Measurements from ENCODE around the gene CASD1.

CASD1 gene

GRCh38 chr7:94513565-94513860, 3.9 kb downstream of the CASD1 start:
- H3K4me1 ChIP-seq (ENCODE audit: control insufficient read depth in 1 of 2, insufficient read depth in 1 of 2, low read depth in 1 of 2, low read length in 1 of 2): peaks cover 12 to 19% of the 10 kb centered on the region in 2 experiments
- no peaks in the 10 kb centered on the region for H3K9me3 ChIP-seq
- H3K27me3 ChIP-seq: no peaks in the 10 kb centered on the region
- no peak for TF ChIP-seq CTCF (IDR thresholded peaks at IDR 0.05)
- H3K36me3 ChIP-seq: no peaks in the 10 kb centered on the region
- no peak overlapping the region for H3K27ac ChIP-seq
- H3K4me3 ChIP-seq (ENCODE audit: low read depth in 1 of 2, low read length in 1 of 2): no peak overlapping the region

GRCh38 chr7:94514140-94514889, 4.7 kb downstream of the CASD1 start:
- Histone ChIP-seq H3K4me3 (ENCODE audit: low read depth in 1 of 2, low read length in 1 of 2) (no peak overlapping the region), H3K27me3 (no peaks in the 10 kb centered on the region), H3K27ac (no peak overlapping the region), H3K36me3 (no peaks in the 10 kb centered on the region), H3K4me1 (ENCODE audit: control insufficient read depth in 1 of 2, insufficient read depth in 1 of 2, low read depth in 1 of 2, low read length in 1 of 2) (peaks cover 8 to 15% of the 10 kb centered on the region in 2 experiments), H3K9me3 (no peaks in the 10 kb centered on the region)
- no peak for TF ChIP-seq CTCF (IDR thresholded peaks at IDR 0.05)

- H3K27ac ChIP-seq: no peak overlapping the region
- no peaks in the 10 kb centered on the region for H3K36me3 ChIP-seq
- no peak for TF ChIP-seq CTCF (IDR thresholded peaks at IDR 0.05)
- no peaks in the 10 kb centered on the region for H3K27me3 ChIP-seq
- H3K9me3 ChIP-seq: no peaks in the 10 kb centered on the region
- H3K4me3 ChIP-seq (ENCODE audit: low read depth in 1 of 2, low read length in 1 of 2): no peak overlapping the region
- H3K4me1 ChIP-seq (ENCODE audit: control insufficient read depth in 1 of 2, insufficient read depth in 1 of 2, low read depth in 1 of 2, low read length in 1 of 2): peaks cover 6 to 13% of the 10 kb centered on the region in 2 experiments
Measured at GRCh38 chr7:94514917-94515316, 5.3 kb downstream of the CASD1 start.

GRCh38 chr7:94525923-94526322, 16.3 kb downstream of the CASD1 start:
- TF ChIP-seq CTCF (IDR thresholded peaks at IDR 0.05): no peak

GRCh38 chr7:94529516-94529915, 19.9 kb downstream of the CASD1 start:
- no peak for TF ChIP-seq CTCF (IDR thresholded peaks at IDR 0.05)
- H3K4me3 ChIP-seq (ENCODE audit: low read depth in 1 of 2, low read length in 1 of 2): no peak overlapping the region
- no peaks in the 10 kb centered on the region for H3K9me3 ChIP-seq
- H3K27me3 ChIP-seq: no peaks in the 10 kb centered on the region
- H3K4me1 ChIP-seq (ENCODE audit: control insufficient read depth in 1 of 2, insufficient read depth in 1 of 2, low read depth in 1 of 2, low read length in 1 of 2): no peaks in the 10 kb centered on the region
- no peak overlapping the region for H3K27ac ChIP-seq
- peaks cover 5% of the 10 kb centered on the region for H3K36me3 ChIP-seq

More at GRCh38 chr7:94525923-94526322, 16.3 kb downstream of the CASD1 start:
- no peak overlapping the region for H3K4me3 ChIP-seq (ENCODE audit: low read depth in 1 of 2, low read length in 1 of 2)
- no peaks in the 10 kb centered on the region for H3K4me1 ChIP-seq (ENCODE audit: control insufficient read depth in 1 of 2, insufficient read depth in 1 of 2, low read depth in 1 of 2, low read length in 1 of 2)
- H3K36me3 ChIP-seq: peaks cover 5% of the 10 kb centered on the region
- no peak overlapping the region for H3K27ac ChIP-seq
- H3K27me3 ChIP-seq: no peaks in the 10 kb centered on the region
- H3K9me3 ChIP-seq: no peaks in the 10 kb centered on the region

Data from neutrophil (primary cell).